Measurements from ENCODE around the gene BLNK.

Gene BLNK

GRCh38 chr10:96298362-96298761 is 27.0 kb upstream of the BLNK start:
- TF ChIP-seq YY1 (IDR thresholded peaks at IDR 0.05; ENCODE audit: insufficient read depth, insufficient read length), result no peak
- TF ChIP-seq ZNF274 (IDR thresholded peaks at IDR 0.05; ENCODE audit: low read depth, low read length), result no peak
- TF ChIP-seq SUZ12 (IDR thresholded peaks at IDR 0.05; ENCODE audit: extremely low read depth, insufficient read depth, insufficient read length), result no peak
- H3K4me1 ChIP-seq (ENCODE audit: insufficient read depth, insufficient read length), result no peaks in the 10 kb centered on the region
- no peaks in the 10 kb centered on the region; the same call in 1 of the 2 replicates for H3K9me3 ChIP-seq (ENCODE audit: insufficient read depth, low read length)
- no peak overlapping the region for H3K9ac ChIP-seq (ENCODE audit: insufficient read length, low read depth)
- no peaks in the 10 kb centered on the region for H3K27me3 ChIP-seq (ENCODE audit: insufficient read depth, insufficient read length)
- H3K36me3 ChIP-seq (ENCODE audit: insufficient read depth, insufficient read length, low read length), result no peaks in the 10 kb centered on the region
- H3K4me3 ChIP-seq (ENCODE audit: insufficient read length, low read depth), result no peak overlapping the region
- no peak for DNase-seq (ENCODE audit: low read depth, low spot score)

- no peaks in the 10 kb centered on the region for H3K27me3 ChIP-seq (ENCODE audit: insufficient read depth, insufficient read length)
- no peak for TF ChIP-seq ZNF274 (IDR thresholded peaks at IDR 0.05; ENCODE audit: low read depth, low read length)
- TF ChIP-seq YY1 (IDR thresholded peaks at IDR 0.05; ENCODE audit: insufficient read depth, insufficient read length), result no peak
- no peak for TF ChIP-seq SUZ12 (IDR thresholded peaks at IDR 0.05; ENCODE audit: extremely low read depth, insufficient read depth, insufficient read length)
- H3K36me3 ChIP-seq (ENCODE audit: insufficient read depth, insufficient read length, low read length), result no peaks in the 10 kb centered on the region
- no peaks in the 10 kb centered on the region; the same call in 1 of the 2 replicates for H3K9me3 ChIP-seq (ENCODE audit: insufficient read depth, low read length)
- DNase-seq (ENCODE audit: low read depth, low spot score), result no peak
- H3K9ac ChIP-seq (ENCODE audit: insufficient read length, low read depth), result no peak overlapping the region
- no peaks in the 10 kb centered on the region for H3K4me1 ChIP-seq (ENCODE audit: insufficient read depth, insufficient read length)
- H3K4me3 ChIP-seq (ENCODE audit: insufficient read length, low read depth), result no peak overlapping the region
Measured at GRCh38 chr10:96297486-96297885, 26.1 kb upstream of the BLNK start.

GRCh38 chr10:96295475-96295874 is 24.1 kb upstream of the BLNK start:
- H3K9ac ChIP-seq (ENCODE audit: insufficient read length, low read depth), result no peak overlapping the region
- no peaks in the 10 kb centered on the region; the same call in 1 of the 2 replicates for H3K9me3 ChIP-seq (ENCODE audit: insufficient read depth, low read length)
- DNase-seq (ENCODE audit: low read depth, low spot score), result no peak
- TF ChIP-seq ZNF274 (IDR thresholded peaks at IDR 0.05; ENCODE audit: low read depth, low read length), result no peak
- TF ChIP-seq YY1 (IDR thresholded peaks at IDR 0.05; ENCODE audit: insufficient read depth, insufficient read length), result no peak
- TF ChIP-seq SUZ12 (IDR thresholded peaks at IDR 0.05; ENCODE audit: extremely low read depth, insufficient read depth, insufficient read length), result no peak
- no peaks in the 10 kb centered on the region for H3K36me3 ChIP-seq (ENCODE audit: insufficient read depth, insufficient read length, low read length)
- no peaks in the 10 kb centered on the region for H3K27me3 ChIP-seq (ENCODE audit: insufficient read depth, insufficient read length)
- no peak overlapping the region for H3K4me3 ChIP-seq (ENCODE audit: insufficient read length, low read depth)
- no peaks in the 10 kb centered on the region for H3K4me1 ChIP-seq (ENCODE audit: insufficient read depth, insufficient read length)

GRCh38 chr10:96292971-96293920 is 21.9 kb upstream of the BLNK start:
- H3K36me3 ChIP-seq (ENCODE audit: insufficient read depth, insufficient read length, low read length), result no peaks in the 10 kb centered on the region
- TF ChIP-seq YY1 (IDR thresholded peaks at IDR 0.05; ENCODE audit: insufficient read depth, insufficient read length), result no peak
- TF ChIP-seq ZNF274 (IDR thresholded peaks at IDR 0.05; ENCODE audit: low read depth, low read length), result no peak
- no peak for TF ChIP-seq SUZ12 (IDR thresholded peaks at IDR 0.05; ENCODE audit: extremely low read depth, insufficient read depth, insufficient read length)

GRCh38 chr10:96290368-96291133 is 19.2 kb upstream of the BLNK start:
- H3K4me3 ChIP-seq (ENCODE audit: insufficient read length, low read depth), result no peak overlapping the region
- no peak for DNase-seq (ENCODE audit: low read depth, low spot score)
- no peaks in the 10 kb centered on the region for H3K4me1 ChIP-seq (ENCODE audit: insufficient read depth, insufficient read length)
- H3K27me3 ChIP-seq (ENCODE audit: insufficient read depth, insufficient read length), result no peaks in the 10 kb centered on the region
- H3K9ac ChIP-seq (ENCODE audit: insufficient read length, low read depth), result no peak overlapping the region
- no peaks in the 10 kb centered on the region for H3K36me3 ChIP-seq (ENCODE audit: insufficient read depth, insufficient read length, low read length)
- no peaks in the 10 kb centered on the region for H3K9me3 ChIP-seq (ENCODE audit: insufficient read depth, low read length)
- TF ChIP-seq ZNF274 (IDR thresholded peaks at IDR 0.05; ENCODE audit: low read depth, low read length) (no peak), SUZ12 (IDR thresholded peaks at IDR 0.05; ENCODE audit: extremely low read depth, insufficient read depth, insufficient read length) (no peak), YY1 (IDR thresholded peaks at IDR 0.05; ENCODE audit: insufficient read depth, insufficient read length) (no peak)

More at GRCh38 chr10:96292971-96293920, 21.9 kb upstream of the BLNK start:
- H3K9me3 ChIP-seq (ENCODE audit: insufficient read depth, low read length), result no peaks in the 10 kb centered on the region
- H3K9ac ChIP-seq (ENCODE audit: insufficient read length, low read depth), result no peak overlapping the region
- H3K27me3 ChIP-seq (ENCODE audit: insufficient read depth, insufficient read length), result no peaks in the 10 kb centered on the region
- no peaks in the 10 kb centered on the region for H3K4me1 ChIP-seq (ENCODE audit: insufficient read depth, insufficient read length)
- DNase-seq (ENCODE audit: low read depth, low spot score), result peak; percentile 11
- no peak overlapping the region for H3K4me3 ChIP-seq (ENCODE audit: insufficient read length, low read depth)

- no peak overlapping the region for H3K9ac ChIP-seq (ENCODE audit: insufficient read length, low read depth)
Measured at GRCh38 chr10:96289218-96289910, 18.0 kb upstream of the BLNK start.

More at GRCh38 chr10:96289218-96289910, 18.0 kb upstream of the BLNK start:
- no peaks in the 10 kb centered on the region for H3K27me3 ChIP-seq (ENCODE audit: insufficient read depth, insufficient read length)
- no peak overlapping the region for H3K4me3 ChIP-seq (ENCODE audit: insufficient read length, low read depth)
- no peaks in the 10 kb centered on the region for H3K36me3 ChIP-seq (ENCODE audit: insufficient read depth, insufficient read length, low read length)
- DNase-seq (ENCODE audit: low read depth, low spot score), result no peak
- no peaks in the 10 kb centered on the region for H3K9me3 ChIP-seq (ENCODE audit: insufficient read depth, low read length)
- H3K4me1 ChIP-seq (ENCODE audit: insufficient read depth, insufficient read length), result no peaks in the 10 kb centered on the region
- TF ChIP-seq ZNF274 (IDR thresholded peaks at IDR 0.05; ENCODE audit: low read depth, low read length), result no peak
- no peak for TF ChIP-seq YY1 (IDR thresholded peaks at IDR 0.05; ENCODE audit: insufficient read depth, insufficient read length)
- no peak for TF ChIP-seq SUZ12 (IDR thresholded peaks at IDR 0.05; ENCODE audit: extremely low read depth, insufficient read depth, insufficient read length)

All from NT2/D1 (cell line).